Vagina (tissue), 2 donors: ENCODE measurements around the gene FGGY. TPM values are rescaled to one million over a fixed set of nuclear protein-coding genes. Genes with fewer than 3 reads are reported as not detected.

Source experiments
- DNase-seq, 2 donors: peaks; one replicate each; pipeline ENCODE4 v3.0.0-alpha.2; 2017; ENCODE audit errors: extremely low spot score in 2 of 2
- H3K27ac ChIP-seq: fragments of 200-600 bp; sonication (generic); one replicate; pipeline ENCODE4 v1.5.1; 2019
- H3K27me3 ChIP-seq: fragments of 200-600 bp; sonication (generic); one replicate; pipeline ENCODE4 v1.5.1; 2019
- H3K36me3 ChIP-seq, 2 donors: fragments of 200-600 bp; sonication (generic); one replicate each; pipeline ENCODE4 v1.5.1; 2017 to 2019
- H3K4me1 ChIP-seq: fragments of 200-600 bp; sonication (generic); one replicate; pipeline ENCODE4 v1.5.1; 2019
- H3K4me3 ChIP-seq, 2 donors: fragments of 200-600 bp; sonication (generic); 1 replicate in 1 of 2; 2 replicates in 1 of 2; pipeline ENCODE4 v1.5.1; 2016 to 2019
- H3K9me3 ChIP-seq: fragments of 200-600 bp; sonication (generic); one replicate; pipeline ENCODE4 v1.5.1; 2019
- POLR2A ChIP-seq, 2 donors: fragments of 450-650 bp; IDR thresholded peaks; one replicate each; pipeline ENCODE4 v1.6.1; 2017; ENCODE audit warnings: antibody characterized with exemption in 2 of 2, mild to moderate bottlenecking in 2 of 2, moderate library complexity in 2 of 2
- POLR2AphosphoS5 ChIP-seq, 2 donors: sonication (generic); formaldehyde crosslinking; IDR thresholded peaks; one replicate each; pipeline ENCODE4 v1.9.0; 2017; ENCODE audit warnings: antibody characterized with exemption in 2 of 2, mild to moderate bottlenecking in 2 of 2, low read depth in 1 of 2; ENCODE audit not compliant: insufficient read depth in 1 of 2
- intact Hi-C: fragments of 100-400 bp; cut with DNase I; formaldehyde crosslinking; loops from one replicate; pipeline ENCODE4 v1.15.1; 2023
- total RNA-seq: library from RNA; depleted of rRNA; stranded (reverse); fragments of >200 nt; gene quantifications from one replicate; pipeline ENCODE4 v1.2.3, GENCODE V29; 2016
- TF ChIP-seq, protein P1 (sequence below), 3 experiments: fragments of 450-650 bp in 2 of 3; fragments of 200-600 bp in 1 of 3; sonication (generic) in 1 of 3; IDR thresholded peaks; one replicate each; pipeline ENCODE4 v1.5.1; 2017 to 2019; ENCODE audit warnings: antibody characterized with exemption in 3 of 3, mild to moderate bottlenecking in 2 of 3, moderate library complexity in 2 of 3

Gene FGGY
- total RNA-seq, 1 donor from 2014 or later = 11.8 TPM

GRCh38 chr1:59266180-59266926 is 30.5 kb upstream of the FGGY start:
- Histone ChIP-seq H3K36me3 (no peaks in the 10 kb centered on the region), H3K9me3 (no peaks in the 10 kb centered on the region), H3K27ac (no peak overlapping the region), H3K4me3 (no peak overlapping the region), H3K27me3 (no peaks in the 10 kb centered on the region), H3K4me1 (peaks cover 14% of the 10 kb centered on the region)
- TF ChIP-seq POLR2AphosphoS5 (IDR thresholded peaks at IDR 0.05; ENCODE audit: insufficient read depth in 1 of 2, low read depth in 1 of 2) = no peak
- no peak for TF ChIP-seq POLR2A (IDR thresholded peaks at IDR 0.05)
- TF ChIP-seq, protein P1, sequence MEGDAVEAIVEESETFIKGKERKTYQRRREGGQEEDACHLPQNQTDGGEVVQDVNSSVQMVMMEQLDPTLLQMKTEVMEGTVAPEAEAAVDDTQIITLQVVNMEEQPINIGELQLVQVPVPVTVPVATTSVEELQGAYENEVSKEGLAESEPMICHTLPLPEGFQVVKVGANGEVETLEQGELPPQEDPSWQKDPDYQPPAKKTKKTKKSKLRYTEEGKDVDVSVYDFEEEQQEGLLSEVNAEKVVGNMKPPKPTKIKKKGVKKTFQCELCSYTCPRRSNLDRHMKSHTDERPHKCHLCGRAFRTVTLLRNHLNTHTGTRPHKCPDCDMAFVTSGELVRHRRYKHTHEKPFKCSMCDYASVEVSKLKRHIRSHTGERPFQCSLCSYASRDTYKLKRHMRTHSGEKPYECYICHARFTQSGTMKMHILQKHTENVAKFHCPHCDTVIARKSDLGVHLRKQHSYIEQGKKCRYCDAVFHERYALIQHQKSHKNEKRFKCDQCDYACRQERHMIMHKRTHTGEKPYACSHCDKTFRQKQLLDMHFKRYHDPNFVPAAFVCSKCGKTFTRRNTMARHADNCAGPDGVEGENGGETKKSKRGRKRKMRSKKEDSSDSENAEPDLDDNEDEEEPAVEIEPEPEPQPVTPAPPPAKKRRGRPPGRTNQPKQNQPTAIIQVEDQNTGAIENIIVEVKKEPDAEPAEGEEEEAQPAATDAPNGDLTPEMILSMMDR (IDR thresholded peaks at IDR 0.05) = no peak
- intact Hi-C loops = no loop called here
- DNase-seq = no peak

DNA sequence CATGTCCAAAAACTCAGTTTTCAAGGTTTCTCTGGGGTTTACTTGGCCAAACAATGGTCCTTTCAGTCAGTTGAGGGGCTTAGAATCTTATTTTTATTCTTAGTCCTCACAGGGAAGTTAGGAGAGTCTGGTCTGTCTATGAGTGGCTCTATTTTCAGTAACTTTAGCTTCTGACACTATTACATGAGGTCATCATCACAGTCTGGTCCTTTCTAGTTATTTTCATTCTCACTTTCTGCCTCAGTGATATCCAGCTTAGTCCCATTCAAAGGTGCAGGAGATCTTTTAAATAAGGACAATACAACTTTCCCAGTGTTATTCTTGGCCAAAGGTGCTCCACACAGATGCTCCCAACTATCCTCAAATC is 30.0 kb upstream of the FGGY start:
- Histone ChIP-seq H3K4me1 (peaks cover 11% of the 10 kb centered on the region), H3K9me3 (no peaks in the 10 kb centered on the region), H3K4me3 (no peak overlapping the region), H3K27ac (no peak overlapping the region), H3K27me3 (no peaks in the 10 kb centered on the region), H3K36me3 (no peaks in the 10 kb centered on the region)
- no peak for DNase-seq
- intact Hi-C loops = no loop called here
- TF ChIP-seq POLR2AphosphoS5 (IDR thresholded peaks at IDR 0.05; ENCODE audit: insufficient read depth in 1 of 2, low read depth in 1 of 2) (no peak), POLR2A (IDR thresholded peaks at IDR 0.05) (no peak)
- TF ChIP-seq, protein P1 (IDR thresholded peaks at IDR 0.05) = no peak

DNA sequence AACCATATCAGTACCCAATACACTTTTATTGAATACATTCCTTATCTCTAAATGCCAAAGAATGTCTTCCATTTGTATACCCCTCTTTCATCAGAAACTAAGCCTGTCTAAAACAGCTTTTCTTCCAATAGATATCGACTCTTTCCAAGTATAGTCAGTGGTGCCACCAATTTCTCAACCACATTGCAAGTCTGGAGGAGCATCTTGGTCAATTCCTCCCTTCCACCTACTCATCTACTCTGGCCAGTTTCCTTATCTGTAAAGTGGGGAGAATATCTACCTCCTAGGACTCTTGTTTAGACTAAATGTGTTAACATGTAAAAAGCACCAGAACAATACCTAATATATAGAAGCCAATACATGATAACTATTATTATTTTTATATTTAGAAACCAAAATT is 28.5 kb upstream of the FGGY start:
- Histone ChIP-seq H3K4me1 (peaks cover 7% of the 10 kb centered on the region), H3K4me3 (no peak overlapping the region), H3K27me3 (no peaks in the 10 kb centered on the region), H3K36me3 (no peaks in the 10 kb centered on the region), H3K27ac (no peak overlapping the region), H3K9me3 (no peaks in the 10 kb centered on the region)
- DNase-seq = no peak
- TF ChIP-seq, protein P1 (IDR thresholded peaks at IDR 0.05) = no peak
- no peak for TF ChIP-seq POLR2A (IDR thresholded peaks at IDR 0.05)
- no peak for TF ChIP-seq POLR2AphosphoS5 (IDR thresholded peaks at IDR 0.05; ENCODE audit: insufficient read depth in 1 of 2, low read depth in 1 of 2)
- intact Hi-C loops = no loop called here

DNA sequence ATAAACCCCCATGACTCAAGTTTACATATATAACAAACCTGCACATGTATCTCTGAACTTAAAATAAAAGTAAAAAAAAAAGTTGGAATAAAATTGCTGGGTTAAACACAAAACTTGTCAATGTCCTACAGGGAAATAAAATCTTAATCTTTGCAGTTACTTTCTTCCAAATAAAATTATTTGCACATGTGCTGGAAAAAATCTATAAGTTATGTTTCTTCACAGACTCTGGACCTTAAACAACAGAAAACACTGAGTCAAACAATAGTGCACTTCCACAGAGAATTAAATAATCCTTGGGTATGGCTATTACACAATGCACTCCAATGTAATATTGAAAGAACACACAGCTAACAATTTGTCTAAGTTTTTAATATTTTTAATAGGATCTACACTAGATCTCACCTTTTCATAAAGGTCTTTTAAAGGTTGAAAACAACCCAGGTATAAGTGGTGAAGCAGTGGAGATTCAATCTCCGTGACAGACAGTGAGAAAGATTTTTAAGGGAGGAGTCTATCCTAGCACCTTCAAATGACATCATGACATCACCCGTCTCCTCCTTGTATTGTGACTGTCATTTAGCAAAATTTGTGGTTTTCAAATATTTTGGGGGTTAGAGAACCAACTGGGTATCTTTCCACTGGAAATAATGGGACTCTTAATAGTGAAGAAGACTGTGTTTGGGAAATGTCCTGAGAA is 25.2 kb upstream of the FGGY start:
- peaks cover 7% of the 10 kb centered on the region for H3K4me1 ChIP-seq
- no peaks in the 10 kb centered on the region for H3K9me3 ChIP-seq
- TF ChIP-seq POLR2AphosphoS5 (IDR thresholded peaks at IDR 0.05; ENCODE audit: insufficient read depth in 1 of 2, low read depth in 1 of 2) = no peak
- TF ChIP-seq POLR2A (IDR thresholded peaks at IDR 0.05) = no peak
- TF ChIP-seq, protein P1 (IDR thresholded peaks at IDR 0.05) = no peak
- no peaks in the 10 kb centered on the region for H3K27me3 ChIP-seq
- intact Hi-C loops = no loop called here
- DNase-seq = no peak
- no peaks in the 10 kb centered on the region for H3K36me3 ChIP-seq
- H3K27ac ChIP-seq = no peak overlapping the region
- H3K4me3 ChIP-seq = no peak overlapping the region

- Histone ChIP-seq H3K36me3 (no peaks in the 10 kb centered on the region), H3K27me3 (no peaks in the 10 kb centered on the region), H3K4me1 (peaks cover 7% of the 10 kb centered on the region), H3K27ac (no peak overlapping the region), H3K4me3 (no peak overlapping the region), H3K9me3 (no peaks in the 10 kb centered on the region)
- intact Hi-C loops = no loop called here
- no peak for DNase-seq
- TF ChIP-seq POLR2AphosphoS5 (IDR thresholded peaks at IDR 0.05; ENCODE audit: insufficient read depth in 1 of 2, low read depth in 1 of 2) = no peak
- TF ChIP-seq, protein P1 (IDR thresholded peaks at IDR 0.05) = no peak
- TF ChIP-seq POLR2A (IDR thresholded peaks at IDR 0.05) = no peak
Measured at GRCh38 chr1:59272507-59272906, 24.4 kb upstream of the FGGY start.
